Skin epidermis (tissue), 12 donors: ENCODE data around the gene NKX1-1.

Source experiments
- H3K27ac ChIP-seq, 21 experiments: fragments of 200-600 bp; sonication (generic) in 11 of 21; one replicate each; pipeline ENCODE4 v1.5.0; 2020; ENCODE audit warnings: mild to moderate bottlenecking in 3 of 21, inconsistent platforms in 2 of 21, moderate library complexity in 2 of 21
- H3K4me3 ChIP-seq, 7 experiments: fragments of 200-600 bp; sonication (generic) in 2 of 7; one replicate each; pipeline ENCODE4 v1.5.0; 2020; ENCODE audit warnings: inconsistent platforms in 2 of 7, mild to moderate bottlenecking in 2 of 7, moderate library complexity in 1 of 7

Gene NKX1-1

DNA sequence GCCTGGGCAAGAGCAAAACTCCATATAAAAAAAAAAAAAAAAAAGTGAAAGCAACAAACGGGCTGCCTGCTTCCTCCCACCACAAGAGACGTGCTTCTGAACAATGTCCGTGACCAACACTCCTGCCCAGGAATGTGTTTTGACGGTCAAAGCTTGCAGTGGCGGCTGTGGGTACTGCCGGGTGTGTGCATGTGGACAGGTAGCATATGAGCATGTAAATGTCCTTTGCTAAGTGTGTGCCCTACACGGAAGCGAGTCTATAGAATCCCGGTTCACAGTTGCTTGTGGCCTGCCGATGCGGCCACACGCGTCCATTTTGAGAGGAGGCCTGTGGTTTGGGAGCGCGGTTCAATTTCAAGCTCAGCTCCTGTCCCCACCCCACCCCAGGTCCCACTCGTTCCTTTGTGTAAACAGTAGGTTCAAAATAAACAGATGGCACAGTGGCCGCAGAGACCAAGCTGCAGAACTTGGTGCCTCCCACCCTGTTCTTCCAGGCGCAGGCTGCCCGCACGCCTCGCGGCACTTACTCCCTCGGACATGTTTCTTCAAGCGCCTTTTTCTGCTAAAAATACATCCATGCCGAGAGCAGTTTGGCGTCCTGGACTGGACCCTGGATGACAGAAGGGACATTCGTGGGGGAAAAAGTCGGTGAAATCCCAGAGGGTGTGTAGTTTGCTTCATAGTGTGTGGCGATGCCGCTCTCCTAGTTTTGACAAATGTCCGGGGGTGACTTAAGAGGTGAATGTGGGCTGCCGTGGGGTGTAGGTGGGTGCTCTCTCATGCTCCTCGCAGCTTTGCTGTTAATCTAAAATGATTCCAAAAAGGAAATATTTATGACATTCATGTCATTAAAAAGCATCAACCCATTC is 11.5 kb upstream of the NKX1-1 start:
- no peak overlapping the region for H3K27ac ChIP-seq
- no peak overlapping the region for H3K4me3 ChIP-seq

DNA sequence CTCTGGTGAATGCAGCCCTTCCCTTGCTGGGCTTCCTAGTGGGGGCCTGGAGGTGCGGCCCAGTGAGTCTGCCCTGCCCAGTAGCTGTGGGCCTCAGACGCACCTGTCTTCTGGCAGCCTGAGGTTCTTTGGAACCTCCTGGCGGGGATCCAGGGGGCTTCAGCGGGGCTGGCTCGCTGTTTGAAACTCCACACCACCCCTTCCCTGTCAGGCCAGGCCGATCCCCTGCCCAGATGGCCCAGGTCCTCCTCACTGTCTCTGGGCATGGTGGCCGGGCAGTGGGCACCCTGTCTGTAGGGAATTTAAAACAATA is 10.7 kb upstream of the NKX1-1 start:
- H3K27ac ChIP-seq, result no peak overlapping the region
- H3K4me3 ChIP-seq, result no peak overlapping the region

DNA sequence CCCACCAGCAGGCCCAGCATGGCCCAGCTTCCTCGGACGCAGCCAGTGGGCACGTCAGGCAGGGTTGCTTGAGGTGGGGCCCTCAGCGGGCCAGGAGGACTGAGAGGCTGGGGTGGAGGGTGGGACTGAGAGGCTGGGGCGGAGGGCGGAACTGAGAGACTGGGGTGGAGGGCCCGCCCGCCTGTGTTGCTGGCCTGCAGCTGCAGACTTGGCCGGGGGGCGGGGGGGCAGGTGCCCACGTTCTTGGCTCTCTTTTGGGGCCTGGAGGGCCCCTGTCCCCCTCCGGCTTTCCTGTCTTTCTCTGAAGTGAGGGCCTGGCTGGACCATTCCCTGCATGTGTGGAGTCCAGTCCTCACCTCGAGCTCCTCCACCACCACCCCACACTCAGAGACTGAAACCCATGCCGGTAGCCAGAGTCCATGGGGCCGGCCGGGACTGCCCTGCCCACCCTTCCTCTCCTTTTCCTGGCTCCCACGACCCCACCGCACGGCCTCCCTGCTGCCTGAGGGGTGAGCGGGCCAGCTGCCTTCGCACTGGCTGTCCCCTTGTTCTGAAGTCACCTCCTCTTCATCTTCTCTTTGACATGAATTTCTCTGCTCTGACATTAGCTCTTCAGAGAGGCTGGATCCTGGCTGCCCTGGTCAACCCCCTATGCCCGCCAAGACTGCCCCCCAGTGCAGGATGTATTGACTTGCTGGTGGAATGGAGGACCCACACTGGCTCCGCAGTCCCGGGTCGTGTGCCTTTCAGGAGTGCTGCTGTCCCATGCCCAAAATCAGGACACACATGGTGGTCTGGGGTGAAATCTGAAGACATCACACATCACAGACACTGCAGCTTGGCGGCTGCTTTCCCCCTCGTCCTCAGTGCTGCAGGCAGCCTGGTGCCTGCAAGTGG is 10.1 kb upstream of the NKX1-1 start:
- H3K27ac ChIP-seq, result no peak overlapping the region

DNA sequence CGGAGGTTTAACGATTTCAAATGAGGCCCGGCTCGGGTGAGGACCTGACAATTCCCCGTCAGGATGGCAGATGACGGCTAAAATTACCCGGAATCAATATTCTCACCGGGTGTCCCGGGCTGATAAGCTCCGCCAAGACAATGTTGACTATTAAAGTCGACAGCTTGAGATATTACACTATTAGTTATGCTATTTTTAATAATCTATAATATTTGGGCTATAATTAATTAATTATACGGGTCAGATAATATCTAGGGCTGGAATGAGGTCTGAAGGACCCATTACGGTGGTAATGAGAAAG is 9.4 kb upstream of the NKX1-1 start:
- H3K27ac ChIP-seq, result no peak overlapping the region
- no peak overlapping the region for H3K4me3 ChIP-seq

More for the DNA sequence above, 10.1 kb upstream of the NKX1-1 start:
- no peak overlapping the region for H3K4me3 ChIP-seq

DNA sequence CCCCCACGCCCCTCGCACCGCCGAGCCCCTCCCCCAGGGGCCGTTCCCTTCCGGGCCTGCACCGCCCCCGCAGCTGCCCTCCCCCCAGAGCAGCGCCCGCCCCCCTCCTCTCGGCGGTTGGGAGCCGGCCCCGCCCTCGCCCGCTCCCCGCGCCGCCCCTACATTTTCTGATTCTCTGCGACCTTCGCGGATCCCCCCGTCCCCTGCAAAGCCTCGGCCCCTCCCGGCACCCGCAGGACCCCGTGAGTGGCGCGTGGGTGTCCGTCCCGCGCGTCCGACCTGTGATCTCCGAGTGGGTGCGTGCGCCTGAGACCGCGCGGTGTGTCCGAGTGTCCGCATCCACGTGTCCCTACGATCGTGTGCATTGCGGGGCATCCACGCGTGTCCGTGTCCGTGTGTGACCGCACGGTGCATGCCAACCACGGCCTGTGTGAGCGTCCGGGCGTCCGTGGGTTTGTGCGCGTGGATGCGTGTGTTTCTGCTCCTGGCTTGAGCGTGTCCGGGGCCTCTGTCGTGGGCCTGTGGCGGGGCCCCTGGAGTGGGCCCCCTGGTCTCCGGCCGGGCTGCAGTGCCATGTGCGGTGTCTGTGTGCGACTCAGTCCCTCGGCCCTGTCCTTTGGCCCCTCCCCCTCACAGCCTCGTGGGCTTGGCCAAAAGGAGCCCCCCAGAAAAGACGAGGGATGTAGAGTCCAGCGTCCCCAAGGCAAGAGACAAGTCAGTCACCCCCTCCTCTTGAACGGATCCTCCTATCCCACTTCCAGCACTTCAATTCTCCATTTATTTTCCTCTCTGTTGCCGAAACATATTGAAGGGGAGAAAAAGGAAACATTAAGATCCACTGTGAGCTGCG is 8.8 kb upstream of the NKX1-1 start:
- Histone ChIP-seq H3K4me3 (no peak overlapping the region), H3K27ac (no peak overlapping the region)

DNA sequence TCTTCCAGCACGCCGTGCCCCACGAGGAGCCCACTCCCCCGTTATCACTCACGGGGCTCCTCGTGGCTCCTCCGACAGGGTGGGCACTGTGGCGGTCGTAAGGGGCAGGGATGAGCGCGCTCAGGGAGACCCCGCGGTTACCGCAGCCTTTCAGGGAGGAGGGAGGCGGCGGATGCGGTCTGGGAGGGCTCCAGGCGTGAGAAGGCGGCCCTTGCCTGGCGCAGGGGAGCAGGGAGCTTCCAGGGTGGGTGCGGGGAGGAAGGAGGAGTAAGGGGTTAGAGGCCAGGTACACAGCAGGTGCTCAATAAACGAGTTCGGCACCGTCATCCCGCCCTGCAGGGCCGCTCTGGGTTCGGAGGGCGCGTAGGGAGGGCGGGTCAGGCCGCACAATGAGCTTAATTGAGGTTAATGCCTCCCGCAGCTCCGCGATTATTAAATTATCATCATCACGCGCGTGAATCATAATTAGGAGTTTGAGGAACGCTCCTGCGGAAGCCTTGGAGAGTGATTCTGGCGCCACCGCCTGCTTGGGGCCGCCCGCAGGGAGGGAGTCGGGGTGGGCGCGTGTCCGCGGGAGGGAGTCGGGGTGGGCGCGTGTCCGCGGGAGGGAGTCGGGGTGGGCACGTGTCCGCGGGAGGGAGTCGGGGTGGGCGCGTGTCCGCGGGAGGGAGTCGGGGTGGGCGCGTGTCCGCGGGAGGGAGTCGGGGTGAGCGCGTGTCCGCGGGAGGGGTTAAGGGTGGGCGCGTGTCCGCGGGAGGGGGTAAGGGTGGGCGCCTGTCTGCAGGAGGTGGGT is 7.6 kb upstream of the NKX1-1 start:
- Histone ChIP-seq H3K27ac (no peak overlapping the region), H3K4me3 (no peak overlapping the region)

DNA sequence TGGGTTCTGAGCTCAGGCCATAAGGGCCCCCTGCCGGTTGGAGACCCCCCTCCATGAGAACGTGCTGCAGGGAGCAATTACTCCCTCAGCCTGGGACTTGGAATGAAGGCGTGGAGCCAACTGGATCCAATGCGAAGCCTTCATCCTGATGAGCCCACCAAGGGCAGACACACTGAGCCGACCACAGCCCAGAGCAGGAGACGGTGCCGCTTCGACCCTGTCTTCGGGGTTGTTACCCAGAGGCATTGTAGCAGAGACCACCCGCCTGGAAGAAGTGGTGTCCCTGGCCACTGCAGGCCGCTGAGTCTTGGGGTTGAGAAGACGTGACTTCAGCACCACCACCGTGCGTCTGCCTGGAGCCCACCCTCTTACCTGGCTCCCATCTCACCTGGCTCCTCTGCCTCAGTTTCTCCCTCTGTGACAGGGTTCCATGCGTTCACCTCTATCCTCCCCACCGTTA is 7.0 kb upstream of the NKX1-1 start:
- H3K27ac ChIP-seq, result no peak overlapping the region
- H3K4me3 ChIP-seq, result no peak overlapping the region

DNA sequence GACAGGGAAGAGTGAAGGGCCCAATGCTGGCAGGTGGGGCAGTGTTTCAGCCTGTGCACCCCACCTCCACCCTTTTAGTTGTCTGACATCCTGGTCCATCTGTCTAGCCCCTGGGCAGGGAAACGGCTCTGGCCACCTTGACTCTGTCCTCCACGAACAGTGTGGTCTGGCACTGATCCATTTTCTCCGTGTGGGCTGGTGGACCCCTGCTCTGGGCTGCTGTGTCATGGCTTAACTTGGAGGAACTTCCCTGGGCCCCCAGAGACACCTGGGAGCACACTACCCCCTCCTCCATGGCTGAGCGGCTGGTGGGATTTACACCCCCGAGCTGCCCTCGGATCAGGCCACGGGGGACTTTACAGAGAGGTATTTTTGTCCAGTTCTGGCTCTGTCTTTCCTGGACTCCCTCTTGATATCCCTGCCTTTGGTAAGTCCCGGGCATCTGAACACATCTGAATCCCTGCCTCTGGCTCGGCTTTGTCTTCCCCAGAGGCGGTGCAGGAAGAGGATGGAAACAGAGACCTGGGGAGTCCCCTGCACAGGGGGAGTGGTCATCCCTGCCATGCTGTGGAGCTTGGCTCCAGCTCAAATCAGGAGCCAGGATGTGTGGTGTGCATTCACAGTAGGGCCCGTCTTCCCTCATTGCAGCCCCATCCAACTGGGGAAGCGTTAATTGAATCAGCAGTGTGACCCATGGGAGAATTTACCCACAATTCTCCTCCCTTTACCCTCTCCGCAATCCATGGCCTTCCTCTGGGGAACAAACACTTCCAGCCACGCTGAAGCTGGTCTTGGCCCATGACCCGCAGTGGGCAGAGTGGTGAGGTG is 6.3 kb upstream of the NKX1-1 start:
- Histone ChIP-seq H3K27ac (no peak overlapping the region), H3K4me3 (no peak overlapping the region)

DNA sequence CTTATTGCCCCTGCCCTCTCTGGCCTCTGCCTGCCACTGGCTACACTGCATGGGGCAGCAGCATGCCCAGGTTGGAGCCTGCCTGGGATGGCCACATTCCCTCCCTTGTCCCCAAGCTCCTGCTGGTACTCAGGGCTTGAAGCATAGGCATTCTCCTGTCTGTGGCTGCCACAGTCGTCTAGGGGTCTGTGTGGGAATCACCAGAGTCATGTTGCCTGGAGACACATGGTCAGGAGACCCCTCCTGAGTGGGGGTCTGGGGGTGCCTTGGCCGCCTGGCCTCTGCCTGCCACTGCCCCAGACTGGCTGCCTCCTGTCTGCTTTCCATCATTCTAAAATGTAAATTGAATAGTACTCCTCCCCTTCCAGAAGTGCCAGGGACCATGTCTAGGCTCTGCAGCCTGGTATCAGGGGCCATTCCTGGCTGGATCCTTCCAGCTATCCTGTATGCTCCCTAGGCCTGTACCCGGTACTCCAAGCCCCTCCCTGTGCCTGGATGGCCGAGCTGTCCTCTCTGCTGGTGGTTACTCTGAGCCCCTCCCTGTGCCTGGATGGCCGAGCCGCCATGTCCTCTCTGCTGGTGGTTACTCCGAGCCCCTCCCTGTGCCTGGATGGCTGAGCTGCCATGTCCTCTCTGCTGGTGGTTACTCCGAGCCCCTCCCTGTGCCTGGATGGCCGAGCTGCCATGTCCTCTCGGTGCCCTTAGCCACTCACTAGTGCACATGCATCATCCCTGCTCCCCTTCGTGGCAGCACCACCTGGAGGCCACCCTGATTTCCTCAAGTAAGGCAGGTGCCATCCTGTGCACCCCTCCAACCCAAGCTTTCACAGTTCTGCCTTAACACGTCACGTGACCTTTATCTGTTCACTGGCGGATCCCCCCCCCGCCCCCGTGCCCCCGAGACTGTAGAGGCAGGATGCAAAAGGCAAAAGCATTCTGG is 5.5 kb upstream of the NKX1-1 start:
- Histone ChIP-seq H3K4me3 (no peak overlapping the region), H3K27ac (no peak overlapping the region)

DNA sequence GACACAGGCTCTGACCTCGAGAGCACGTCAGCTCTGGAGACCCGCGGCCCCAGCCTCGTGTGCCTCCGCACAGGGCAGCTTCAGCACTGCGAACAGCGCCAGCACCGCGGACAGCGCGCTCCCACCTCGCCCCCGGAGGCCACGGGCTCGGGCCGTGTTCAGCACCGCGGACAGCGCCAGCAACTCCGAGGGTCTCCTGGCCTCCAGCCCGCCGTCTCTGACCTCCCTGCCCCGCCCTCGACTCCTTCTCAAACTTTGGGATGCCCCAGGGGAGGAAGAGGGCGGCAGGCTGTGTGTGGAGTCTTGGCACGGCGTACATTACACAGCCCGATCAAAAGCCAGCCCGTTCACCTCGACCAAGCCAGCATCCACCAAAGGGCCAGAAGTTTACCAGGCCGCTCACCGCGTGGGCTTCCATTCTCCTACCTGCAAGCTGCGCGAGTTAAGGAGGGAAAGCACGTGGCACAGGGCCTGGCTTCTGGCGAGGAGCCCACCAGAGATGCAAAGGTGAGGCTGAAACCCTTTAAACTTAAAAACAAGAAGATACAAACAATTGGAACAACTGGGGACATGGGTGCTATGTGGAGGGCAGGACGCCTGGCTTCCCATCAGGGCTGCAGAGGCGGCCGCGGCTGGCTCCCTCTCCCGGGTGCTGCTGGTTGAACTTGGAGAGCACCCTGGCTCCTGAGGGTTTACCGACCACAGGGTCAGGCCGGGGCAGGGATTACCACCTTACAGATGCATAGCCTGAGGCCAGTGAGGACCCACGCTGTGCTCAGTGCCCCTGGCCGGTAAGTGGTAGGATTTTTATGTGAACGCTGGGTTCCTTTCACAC is 4.5 kb upstream of the NKX1-1 start:
- H3K4me3 ChIP-seq, result no peak overlapping the region
- no peak overlapping the region for H3K27ac ChIP-seq

DNA sequence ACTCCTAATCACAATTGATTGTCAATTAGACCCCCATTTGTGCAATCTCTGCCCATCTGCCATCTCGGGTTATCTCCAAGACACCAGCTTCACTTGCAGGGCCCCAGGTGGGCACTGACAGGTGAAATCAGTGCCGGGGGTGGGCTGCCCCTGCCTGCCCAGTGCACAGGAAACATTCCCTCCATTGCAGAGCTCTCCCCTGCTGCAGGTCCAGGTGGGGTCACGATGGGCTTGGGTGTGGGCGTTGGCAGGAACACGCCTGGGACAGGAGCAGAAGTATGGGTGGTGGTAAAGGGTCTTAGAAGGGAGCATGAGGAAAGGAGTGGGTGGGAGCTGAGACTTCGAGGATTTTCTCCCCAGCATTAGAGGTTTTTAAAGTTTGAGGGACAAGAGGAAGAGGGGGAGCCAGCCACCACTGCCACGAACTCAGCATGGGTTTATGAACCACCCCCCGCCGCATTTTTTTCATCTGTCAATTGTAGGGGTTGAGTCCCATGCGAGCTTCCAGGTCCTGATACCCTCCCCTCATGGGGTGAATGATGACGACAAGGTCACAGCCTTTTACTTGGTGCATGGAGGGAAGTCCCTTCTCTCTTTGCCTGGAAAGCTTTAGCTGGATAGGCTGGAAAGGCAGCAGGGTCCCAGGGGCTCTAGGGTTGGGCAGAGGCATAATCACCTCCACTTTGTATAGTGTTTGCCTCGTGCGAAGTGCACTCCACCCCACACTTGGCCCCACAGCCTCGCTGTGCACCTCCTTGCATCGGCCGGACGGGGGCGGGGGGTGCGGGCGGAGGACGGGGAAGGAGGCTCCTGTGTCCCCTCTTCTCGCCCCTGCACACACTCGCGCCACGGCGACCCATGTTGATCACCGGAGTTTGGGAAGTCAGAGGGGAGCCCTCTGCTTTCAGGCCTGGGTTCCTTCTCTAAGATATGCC is 3.5 kb upstream of the NKX1-1 start:
- no peak overlapping the region for H3K4me3 ChIP-seq
- H3K27ac ChIP-seq, result no peak overlapping the region

DNA sequence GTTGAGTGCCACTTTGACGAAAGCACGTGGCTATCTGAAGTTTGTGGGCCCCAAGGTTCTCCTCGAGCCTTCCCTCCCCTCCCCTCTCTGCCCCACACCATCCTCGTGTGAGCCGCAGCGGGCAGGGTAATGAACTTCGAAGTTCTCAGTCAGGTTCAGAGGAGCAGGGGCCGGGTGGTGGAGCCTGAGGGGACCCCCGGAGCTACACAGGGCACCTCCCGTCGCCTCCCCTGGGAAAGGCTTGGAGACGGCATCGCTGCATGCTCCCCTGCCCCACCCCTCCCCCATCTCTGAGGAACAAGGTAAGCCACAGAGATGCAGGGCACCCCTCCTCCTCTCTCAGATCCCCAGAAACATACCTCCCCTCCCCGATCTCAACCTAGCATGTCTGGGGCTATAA is 2.8 kb upstream of the NKX1-1 start:
- no peak overlapping the region for H3K27ac ChIP-seq
- H3K4me3 ChIP-seq, result no peak overlapping the region

DNA sequence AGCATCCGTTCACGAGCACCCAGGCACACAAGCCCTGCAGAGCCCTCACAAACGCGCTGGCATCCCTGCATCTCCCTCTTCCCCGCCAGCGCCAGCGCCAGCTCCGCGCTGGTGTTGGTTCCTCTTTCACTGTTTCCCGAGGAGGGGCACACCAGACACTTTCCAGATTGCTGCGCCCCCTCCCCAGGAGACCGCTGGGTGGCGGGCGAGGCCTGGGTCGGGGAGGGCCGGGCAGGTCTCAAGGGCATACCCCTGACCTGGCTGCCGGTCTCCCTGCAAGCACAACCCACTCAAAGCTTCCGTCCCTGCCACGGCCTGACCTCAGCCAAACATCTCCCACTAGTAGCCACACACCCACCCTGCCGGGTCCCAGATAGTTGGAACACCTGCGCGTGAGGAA is 2.2 kb upstream of the NKX1-1 start:
- Histone ChIP-seq H3K27ac (no peak overlapping the region), H3K4me3 (no peak overlapping the region)

DNA sequence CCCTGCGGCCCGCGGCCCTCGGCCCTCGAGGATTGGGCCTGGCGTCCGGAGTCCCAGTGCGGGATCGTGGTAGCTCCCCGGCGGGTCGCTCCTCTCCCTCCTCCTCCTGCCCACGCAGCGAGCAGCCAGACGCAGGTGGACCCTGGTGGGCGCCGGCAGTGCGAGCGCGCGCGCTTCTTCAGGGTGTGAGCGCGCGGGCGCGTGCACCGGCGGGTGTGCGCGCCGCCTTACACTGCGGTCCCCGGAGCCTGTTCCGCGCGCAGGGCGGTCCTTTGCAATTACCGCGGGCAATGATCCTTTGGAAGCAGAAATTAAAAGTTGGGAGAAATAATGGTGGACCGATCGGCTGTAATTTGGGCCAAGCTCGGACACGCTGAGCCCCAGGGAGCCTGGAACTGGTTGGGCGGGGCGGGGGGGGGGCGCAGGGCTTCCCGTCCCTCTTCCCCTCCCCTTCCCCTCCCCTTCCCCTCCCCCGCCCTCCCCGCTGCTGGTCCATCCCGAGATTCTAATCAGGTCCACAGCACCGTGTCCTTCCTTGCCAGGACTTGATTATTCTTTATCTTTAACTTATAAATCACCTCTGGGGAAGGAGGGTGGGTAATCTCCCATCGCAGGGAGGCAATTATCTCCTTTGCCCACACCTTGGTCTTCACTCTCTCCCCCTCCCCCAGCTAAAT is 1.6 kb upstream of the NKX1-1 start:
- Histone ChIP-seq H3K27ac (no peak overlapping the region), H3K4me3 (no peak overlapping the region)

DNA sequence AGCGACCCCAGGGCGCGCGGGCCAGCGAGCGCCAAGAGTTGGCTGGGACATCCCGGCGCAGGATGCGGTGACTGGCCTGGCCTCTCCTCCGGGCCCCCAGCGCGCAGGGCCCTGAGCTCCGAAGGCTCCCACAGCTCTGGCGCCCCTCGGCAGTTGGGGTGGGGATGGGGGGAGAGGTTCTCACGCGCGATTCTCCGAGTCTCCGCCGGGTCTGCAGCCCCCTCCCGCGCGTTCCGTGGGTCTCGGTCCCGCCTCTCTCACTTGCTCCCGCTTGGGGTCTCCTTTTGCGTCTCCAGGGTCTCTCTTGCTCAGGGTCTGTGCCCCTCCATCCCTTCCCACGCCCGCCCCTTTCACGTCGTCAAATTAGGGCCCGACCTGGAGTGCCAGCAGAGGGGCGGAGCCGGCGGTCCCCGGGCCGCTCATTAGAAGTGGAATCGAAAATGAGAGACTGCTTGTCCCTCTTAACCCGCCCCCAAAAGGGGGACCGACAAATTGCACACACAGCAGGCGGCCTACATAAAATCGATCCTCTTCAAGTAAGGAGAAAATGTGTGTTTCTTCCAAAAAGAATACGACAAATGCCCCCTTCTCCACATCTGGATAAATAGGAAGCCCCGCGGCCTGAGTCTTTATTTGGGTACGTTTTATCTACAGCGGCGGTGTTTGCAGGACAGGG is 877 bp upstream of the NKX1-1 start:
- no peak overlapping the region for H3K27ac ChIP-seq
- H3K4me3 ChIP-seq, result no peak overlapping the region
